GM21423 (cell line): ENCODE results near the gene CYP4F11.
"Not testable (repeated sequence)": the region's sequence is repeated elsewhere in the genome, so short reads cannot be mapped to it uniquely, and the experiment has no call there.

Experiments
- ATAC-seq: cut with Tn5 transposase; IDR thresholded peaks from one replicate; pipeline ENCODE4 v1.9.1; 2021; ENCODE audit warnings: mild to moderate bottlenecking, moderate library complexity; ENCODE audit not compliant: unreplicated experiment

The CYP4F11 gene

DNA sequence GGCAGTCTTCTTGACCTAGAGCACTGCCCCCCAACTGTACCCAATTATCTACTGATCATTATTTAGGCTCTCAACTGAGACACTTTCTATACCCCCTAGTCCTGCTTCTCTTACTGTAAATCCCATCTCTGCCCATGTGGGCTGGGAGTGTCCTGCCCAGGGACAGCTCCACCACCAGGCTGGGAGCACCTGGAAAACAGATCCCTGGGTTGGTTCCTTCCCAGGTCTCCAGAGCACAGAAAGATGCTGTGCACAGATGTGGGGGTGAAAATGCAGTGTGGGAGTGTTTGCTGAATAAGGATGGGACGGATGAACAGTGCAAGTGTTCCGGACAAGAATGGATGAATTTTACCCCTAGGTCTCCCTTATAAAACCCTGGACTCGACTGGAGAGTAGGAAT is 49.2 kb downstream of the CYP4F11 start:
- no peak for ATAC-seq

- not testable (repeated sequence) for ATAC-seq
Observed at GRCh38 chr19:15883329-15883728, 51.0 kb downstream of the CYP4F11 start.

DNA sequence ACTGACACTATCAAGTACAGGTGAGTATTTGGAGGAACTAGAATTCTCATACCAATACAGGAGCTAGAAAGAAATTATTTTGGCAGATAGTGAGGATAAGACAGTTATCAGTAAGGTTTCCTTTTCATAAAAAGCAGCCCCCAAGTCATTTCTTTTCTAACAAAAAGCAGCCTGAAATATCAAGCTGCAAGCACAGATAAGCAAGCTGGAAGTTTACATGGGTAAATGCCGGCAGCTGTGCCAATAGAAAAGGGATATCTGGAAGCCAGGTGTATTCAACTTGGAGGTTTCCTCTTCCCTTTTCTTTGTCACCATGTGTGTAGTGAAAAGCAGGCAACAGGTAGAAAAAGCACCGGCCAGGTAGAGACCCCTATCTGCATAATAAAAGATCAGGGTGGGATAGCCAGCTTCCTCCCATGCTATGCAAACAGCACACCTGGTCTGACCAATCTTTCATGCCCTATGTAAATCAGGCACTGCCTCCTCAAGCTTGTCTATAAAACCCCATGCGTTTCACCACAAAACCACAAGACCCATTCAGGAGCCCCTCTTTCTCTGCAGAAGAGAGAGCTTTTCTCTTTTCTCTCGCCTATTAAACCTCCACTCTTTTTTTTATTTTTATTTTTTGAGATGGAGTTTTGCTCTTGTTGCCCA is 59.4 kb downstream of the CYP4F11 start:
- no peak for ATAC-seq

- not testable (repeated sequence) for ATAC-seq
Observed at GRCh38 chr19:15873771-15874170, 60.6 kb downstream of the CYP4F11 start.

DNA sequence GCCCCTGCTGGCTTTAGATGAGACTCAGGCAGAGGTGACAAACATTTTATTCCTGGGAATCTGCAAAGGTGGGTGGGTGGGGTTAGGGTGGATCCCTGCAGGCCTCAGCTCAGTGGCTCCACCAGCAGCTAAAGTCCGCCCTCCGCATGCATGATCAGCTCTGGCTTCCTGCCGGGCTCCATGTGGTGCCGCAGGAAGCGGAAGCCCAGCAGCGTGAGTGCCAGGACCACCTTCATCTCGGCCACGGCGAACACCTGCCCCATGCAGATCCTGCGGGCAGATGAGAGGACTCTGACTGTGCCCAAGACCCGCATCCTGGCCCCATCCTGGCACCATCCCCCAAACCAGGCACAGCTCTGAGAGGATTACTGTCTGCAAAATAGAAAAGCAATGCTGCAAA is 62.8 kb downstream of the CYP4F11 start:
- no peak for ATAC-seq

DNA sequence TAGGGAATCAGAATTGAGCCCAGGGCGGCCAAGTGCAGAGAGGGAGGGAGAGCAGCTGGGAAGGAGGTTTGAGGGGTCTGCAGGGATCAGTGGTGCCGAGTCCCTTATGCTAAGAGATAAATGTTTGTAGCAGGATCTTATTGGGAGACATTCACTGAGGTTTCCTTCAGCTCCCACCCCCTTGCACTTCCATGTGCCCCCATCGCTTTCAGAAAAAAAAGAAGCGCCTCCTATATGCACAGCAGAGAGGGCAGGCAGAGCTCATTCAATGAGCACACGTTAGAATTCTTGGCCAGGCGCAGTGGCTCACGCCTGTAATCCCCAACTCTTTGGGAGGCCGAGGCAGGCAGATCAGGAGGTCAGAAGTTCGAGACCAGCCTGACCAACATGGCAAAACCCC is 64.5 kb downstream of the CYP4F11 start:
- no peak for ATAC-seq

DNA sequence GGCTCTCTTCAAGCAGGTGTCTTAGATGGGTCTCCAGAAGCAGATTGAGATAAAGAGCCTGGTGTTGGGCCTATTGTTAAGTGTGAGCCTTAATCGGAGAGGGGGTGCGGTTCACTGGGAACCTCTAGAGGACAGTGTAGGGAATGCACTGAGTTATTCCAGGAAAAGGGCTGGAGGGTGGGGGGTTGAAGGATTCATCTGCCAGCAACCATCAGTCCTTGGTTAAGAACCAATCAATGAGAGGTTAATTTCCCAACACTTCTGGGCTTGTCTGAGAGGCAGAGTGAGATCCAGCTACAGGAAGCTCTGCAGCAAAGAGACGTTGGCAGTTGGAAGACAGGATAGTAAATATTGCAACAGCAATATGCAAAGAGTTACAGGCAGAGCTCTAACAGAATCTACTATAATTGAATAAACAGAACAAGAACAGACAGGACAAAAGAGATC is 65.2 kb downstream of the CYP4F11 start:
- ATAC-seq, result no peak

GRCh38 chr19:15866636-15867035 is 67.7 kb downstream of the CYP4F11 start:
- ATAC-seq, result no peak

- no peak for ATAC-seq
Observed at GRCh38 chr19:15864824-15865223, 69.5 kb downstream of the CYP4F11 start.

DNA sequence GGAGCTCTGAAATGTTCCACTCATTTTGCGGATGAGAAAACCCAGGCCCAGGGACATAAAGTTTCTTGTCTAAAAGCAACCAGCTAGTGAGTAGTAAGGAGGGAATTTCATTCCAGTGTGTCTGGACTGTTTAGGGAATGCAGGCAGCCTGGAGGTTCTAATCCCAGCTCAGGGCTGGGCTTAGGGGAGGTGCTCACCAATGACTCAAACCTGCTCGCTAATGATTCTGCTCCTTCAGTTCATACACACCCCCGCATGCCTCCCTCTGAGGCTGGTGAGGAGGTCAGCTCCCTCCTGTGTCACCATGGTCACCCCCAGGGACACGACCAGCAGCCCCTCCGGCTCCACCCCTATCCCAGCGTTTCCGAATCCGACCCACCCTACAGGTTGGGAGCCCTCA is 71.1 kb downstream of the CYP4F11 start:
- no peak for ATAC-seq

- no peak for ATAC-seq
Observed at GRCh38 chr19:15862444-15862843, 71.9 kb downstream of the CYP4F11 start.
